Peyer's patch (tissue), 4 donors: ENCODE results near the gene EMP1. TPM values are rescaled to one million over a fixed set of nuclear protein-coding genes. Genes with fewer than 3 reads are reported as not detected.

Experiments used
- DNase-seq, 3 donors: peaks; one replicate each; pipeline ENCODE4 v3.0.0-alpha.2; 2017 to 2019
- H3K27ac ChIP-seq, 4 donors: fragments of 200-600 bp; sonication (generic); one replicate each; pipeline ENCODE4 v1.5.1; 2016 to 2019
- H3K27me3 ChIP-seq, 2 donors: fragments of 200-600 bp; sonication (generic); one replicate each; pipeline ENCODE4 v1.5.1; 2019
- H3K36me3 ChIP-seq, 3 donors: fragments of 200-600 bp; sonication (generic); one replicate each; pipeline ENCODE4 v1.5.1; 2016 to 2019
- H3K4me1 ChIP-seq, 4 donors: fragments of 200-600 bp; sonication (generic); one replicate each; pipeline ENCODE4 v1.5.1; 2016 to 2019
- H3K4me3 ChIP-seq, 4 donors: fragments of 200-600 bp; sonication (generic); 1 replicate in 3 of 4; 2 replicates in 1 of 4; pipeline ENCODE4 v1.5.1; 2016 to 2019; ENCODE audit warnings: mild to moderate bottlenecking in 1 of 4
- H3K9me3 ChIP-seq, 4 donors: fragments of 200-600 bp; sonication (generic); one replicate each; pipeline ENCODE4 v1.5.1; 2016 to 2019; ENCODE audit warnings: mild to moderate bottlenecking in 1 of 4
- CTCF ChIP-seq, 6 experiments: fragments of 450-650 bp in 4 of 6; fragments of 200-600 bp in 2 of 6; sonication (generic) in 1 of 6; IDR thresholded peaks; one replicate each; pipeline ENCODE4 v1.5.1; 2017 to 2019; ENCODE audit warnings: antibody characterized with exemption in 6 of 6, mild to moderate bottlenecking in 3 of 6, moderate library complexity in 1 of 6
- POLR2A ChIP-seq, 2 donors: fragments of 450-650 bp; IDR thresholded peaks; one replicate each; pipeline ENCODE4 v1.5.1; 2017; ENCODE audit warnings: antibody characterized with exemption in 2 of 2, mild to moderate bottlenecking in 2 of 2, moderate library complexity in 2 of 2
- total RNA-seq, 4 donors: library from RNA; depleted of rRNA; stranded (reverse); fragments of >200 nt; gene quantifications; one replicate each; pipeline ENCODE4 v1.1.0, GENCODE V29; 2016

The EMP1 gene
- total RNA-seq, 4 donors from 2014 or later, result 37.1 to 110 (median 87.3) TPM

GRCh38 chr12:13152756-13153155 lies 43.8 kb upstream of the EMP1 start:
- DNase-seq, result no peak
- H3K27ac ChIP-seq, result no peak overlapping the region
- TF ChIP-seq POLR2A (IDR thresholded peaks at IDR 0.05), result no peak
- no peak for TF ChIP-seq CTCF (IDR thresholded peaks at IDR 0.05)
- no peaks in the 10 kb centered on the region for H3K4me1 ChIP-seq
- no peaks in the 10 kb centered on the region for H3K36me3 ChIP-seq
- no peaks in the 10 kb centered on the region for H3K9me3 ChIP-seq
- no peak overlapping the region for H3K4me3 ChIP-seq
- no peaks in the 10 kb centered on the region for H3K27me3 ChIP-seq

- H3K27ac ChIP-seq, result no peak overlapping the region
Observed at GRCh38 chr12:13153180-13153579, 43.3 kb upstream of the EMP1 start.

GRCh38 chr12:13154027-13154538 lies 42.4 kb upstream of the EMP1 start:
- DNase-seq, result no peak
- H3K27ac ChIP-seq, result no peak overlapping the region
- no peaks in the 10 kb centered on the region for H3K9me3 ChIP-seq
- H3K27me3 ChIP-seq, result no peaks in the 10 kb centered on the region
- H3K4me1 ChIP-seq, result no peaks in the 10 kb centered on the region
- no peak for TF ChIP-seq CTCF (IDR thresholded peaks at IDR 0.05)
- TF ChIP-seq POLR2A (IDR thresholded peaks at IDR 0.05), result no peak
- H3K4me3 ChIP-seq, result no peak overlapping the region
- no peaks in the 10 kb centered on the region for H3K36me3 ChIP-seq

More at GRCh38 chr12:13153180-13153579, 43.3 kb upstream of the EMP1 start:
- TF ChIP-seq CTCF (IDR thresholded peaks at IDR 0.05) (no peak), POLR2A (IDR thresholded peaks at IDR 0.05) (no peak)
- DNase-seq, result no peak
- Histone ChIP-seq H3K9me3 (no peaks in the 10 kb centered on the region), H3K4me3 (no peak overlapping the region), H3K36me3 (no peaks in the 10 kb centered on the region), H3K4me1 (no peaks in the 10 kb centered on the region), H3K27me3 (no peaks in the 10 kb centered on the region)

GRCh38 chr12:13154831-13155230 lies 41.7 kb upstream of the EMP1 start:
- H3K9me3 ChIP-seq, result no peaks in the 10 kb centered on the region
- no peak for DNase-seq
- no peaks in the 10 kb centered on the region for H3K4me1 ChIP-seq
- H3K36me3 ChIP-seq, result no peaks in the 10 kb centered on the region
- no peak for TF ChIP-seq CTCF (IDR thresholded peaks at IDR 0.05)
- no peak for TF ChIP-seq POLR2A (IDR thresholded peaks at IDR 0.05)
- H3K27me3 ChIP-seq, result no peaks in the 10 kb centered on the region
- no peak overlapping the region for H3K27ac ChIP-seq
- no peak overlapping the region for H3K4me3 ChIP-seq

GRCh38 chr12:13156277-13156676 lies 40.2 kb upstream of the EMP1 start:
- Histone ChIP-seq H3K36me3 (no peaks in the 10 kb centered on the region), H3K27me3 (no peaks in the 10 kb centered on the region), H3K27ac (no peak overlapping the region), H3K4me1 (no peaks in the 10 kb centered on the region), H3K9me3 (no peaks in the 10 kb centered on the region), H3K4me3 (no peak overlapping the region)
- TF ChIP-seq POLR2A (IDR thresholded peaks at IDR 0.05) (no peak), CTCF (IDR thresholded peaks at IDR 0.05) (no peak)
- no peak for DNase-seq

- H3K4me1 ChIP-seq, result peaks cover 0 to 9% (median 3%) of the 10 kb centered on the region in 4 donors
- no peaks in the 10 kb centered on the region for H3K36me3 ChIP-seq
- no peaks in the 10 kb centered on the region for H3K27me3 ChIP-seq
- H3K27ac ChIP-seq, result no peak overlapping the region
- no peak overlapping the region for H3K4me3 ChIP-seq
- no peak for DNase-seq
- H3K9me3 ChIP-seq, result no peaks in the 10 kb centered on the region
- TF ChIP-seq CTCF (IDR thresholded peaks at IDR 0.05) (peak in 4 of 6 experiments; percentile 13 to 17 (median 16)), POLR2A (IDR thresholded peaks at IDR 0.05) (no peak)
Observed at GRCh38 chr12:13161172-13161571, 35.4 kb upstream of the EMP1 start.
